Heart left ventricle (tissue), 16 donors: Measurements from ENCODE around the gene HPS3. TPM values are rescaled to one million over a fixed set of nuclear protein-coding genes. Genes with fewer than 3 reads are reported as not detected.
A peak's percentile ranks its signal among the peaks of the same experiment; 100 is the strongest.

Source experiments
- ATAC-seq, 4 donors: fragments of 200-7000 bp; cut with Tn5 transposase; one replicate each; pipeline ENCODE4 v1.9.1; 2020 to 2022; ENCODE audit warnings: moderate library complexity in 4 of 4, mild to moderate bottlenecking in 3 of 4, moderate number of reproducible peaks in 1 of 4
- DNase-seq, 5 donors: peaks; one replicate each; pipeline ENCODE4 v3.0.0-alpha.2; 2020
- H3K27ac ChIP-seq, 12 donors: fragments of 200-600 bp; sonication (generic) in 4 of 12; one replicate each; pipeline versions ENCODE4 v1.5.0 to v1.8.0; 2016 to 2022; ENCODE audit warnings: mild to moderate bottlenecking in 2 of 12
- H3K27me3 ChIP-seq, 9 donors: fragments of 200-600 bp; sonication (generic) in 2 of 9; one replicate each; pipeline versions ENCODE4 v1.5.1 to v1.8.0; 2016 to 2022; ENCODE audit warnings: mild to moderate bottlenecking in 3 of 9
- H3K36me3 ChIP-seq, 9 donors: fragments of 200-600 bp; sonication (generic) in 2 of 9; one replicate each; pipeline versions ENCODE4 v1.5.0 to v1.8.0; 2018 to 2022; ENCODE audit warnings: mild to moderate bottlenecking in 2 of 9
- H3K4me1 ChIP-seq, 12 donors: fragments of 200-600 bp; sonication (generic) in 4 of 12; one replicate each; pipeline versions ENCODE4 v1.5.0 to v1.8.0; 2016 to 2022; ENCODE audit warnings: mild to moderate bottlenecking in 3 of 12
- H3K4me3 ChIP-seq, 12 donors: fragments of 200-600 bp; sonication (generic) in 4 of 12; one replicate each; pipeline versions ENCODE4 v1.5.0 to v1.8.0; 2017 to 2022; ENCODE audit warnings: mild to moderate bottlenecking in 9 of 12, moderate library complexity in 4 of 12
- H3K9me3 ChIP-seq, 12 donors: fragments of 200-600 bp; sonication (generic) in 4 of 12; one replicate each; pipeline versions ENCODE4 v1.5.0 to v1.8.0; 2016 to 2022; ENCODE audit warnings: mild to moderate bottlenecking in 1 of 12
- POLR2A ChIP-seq, 2 donors: fragments of 450-650 bp; IDR thresholded peaks; one replicate each; pipeline ENCODE4 v1.6.1; 2017; ENCODE audit warnings: antibody characterized with exemption in 2 of 2, mild to moderate bottlenecking in 2 of 2, moderate library complexity in 2 of 2
- WGBS, 4 donors: extraction: QIAGEN DNeasy Blood & Tissue Kit in 2 of 4; methylation state at CpG; one replicate each; pipeline versions ENCODE4 v1.1.5 to v1.1.7; 2013 to 2018; 5-methylcytosine and 5-hydroxymethylcytosine counted together
- intact Hi-C, 10 donors: fragments of 100-400 bp; cut with DNase I; formaldehyde crosslinking; loops; one replicate each; pipeline versions ENCODE4 v1.11.1 to v1.14.2; 2022
- polyA plus RNA-seq, 2 donors: library from polyadenylated mRNA; stranded (reverse); fragments of 200-250 nt; gene quantifications; one replicate each; pipeline ENCODE4 v1.2.3, GENCODE V29; 2013
- total RNA-seq, 9 donors: library from RNA; depleted of rRNA in 2 of 9; stranded (reverse); fragments of >200 nt in 2 of 9; fragmentation: NEBNext Ultra II Directional in 3 of 9; extraction: Animal tissue kit (Norgen Biotek cat#: 25700) in 3 of 9; gene quantifications; one replicate each; pipeline versions ENCODE4 v1.1.0 to v1.2.4, GENCODE V29; 2016 to 2023
- TF ChIP-seq, protein P1 (sequence below), 12 donors: fragments of 200-600 bp; sonication (generic) in 4 of 12; IDR thresholded peaks; one replicate each; pipeline versions ENCODE4 v1.5.0 to v1.8.0; 2018 to 2022; ENCODE audit warnings: antibody characterized with exemption in 12 of 12, mild to moderate bottlenecking in 5 of 12
- donor health status: ischemic (EF 13 %, LVEDD 7.1; RV severe dilation, severe dysfunction).
- donor health status: healthy with polysubstance abuse.
- donor health status: DM: no; HTN: yes; CAD: no.
- donor health status: DM: no; HTN: no; CAD: no.
- donor health status: ischemic (EF 25% LVEDD 6.9; RV normal size, moderate dysfunction).
- donor health status: ischemic (EF 25% LVEDD 5.7; RV mildly dilated, moderate dysfunction).
- donor health status: healthy.
- donor health status: DM: yes; HTN: yes; CAD: no.
- donor health status: ischemic (EF 35%, LVEDD 5.7; RV mildly dilated, moderate dysfunction).
- donor health status: nonischemic (EF 11% LVEDD 7.7; RV severe dilation, severe dysfunction).
- donor health status: DM: yes; HTN: yes; CAD: no.
- donor health status: PGD.
- donor health status: ischemic (EF 29% LVEDD 5.4; RV normal size, mild dysfunction).
- donor health status: nonischemic (EF 23%, LVEDD 6.1; RV moderate dilation, normal function).

HPS3 gene
- total and polyA plus RNA-seq, 11 donors, result 3.0 to 15.6 (median 6.0) TPM

DNA sequence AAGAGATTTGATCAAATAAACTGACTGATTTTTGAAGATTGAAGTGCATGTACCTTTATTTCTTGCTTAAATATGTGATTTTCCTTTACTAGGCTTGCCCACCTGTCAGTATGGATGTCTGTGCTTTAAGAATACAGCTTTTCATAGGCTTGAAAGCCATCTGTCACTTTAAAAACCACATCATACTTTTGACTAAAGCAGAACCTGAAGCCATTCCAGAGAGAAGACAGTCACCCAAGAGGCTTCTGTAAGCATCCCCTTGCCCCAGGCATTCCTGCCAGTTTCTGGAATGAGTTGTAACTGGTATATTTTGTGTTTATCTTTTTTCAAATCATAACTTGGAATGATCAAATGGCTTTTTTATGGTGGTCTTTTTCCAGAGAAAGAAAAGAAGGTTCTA is 24.0 kb downstream of the HPS3 start:
- Histone ChIP-seq H3K4me1 (peaks cover 0 to 22% (median 4%) of the 10 kb centered on the region in 12 donors), H3K27ac (no peak overlapping the region), H3K4me3 (no peak overlapping the region), H3K36me3 (peaks cover 0 to 92% (median 52%) of the 10 kb centered on the region in 9 donors), H3K9me3 (no peaks in the 10 kb centered on the region), H3K27me3 (no peaks in the 10 kb centered on the region)
- ATAC-seq (no peak), DNase-seq (no peak)
- intact Hi-C loops, result no loop called here
- TF ChIP-seq, protein P1, sequence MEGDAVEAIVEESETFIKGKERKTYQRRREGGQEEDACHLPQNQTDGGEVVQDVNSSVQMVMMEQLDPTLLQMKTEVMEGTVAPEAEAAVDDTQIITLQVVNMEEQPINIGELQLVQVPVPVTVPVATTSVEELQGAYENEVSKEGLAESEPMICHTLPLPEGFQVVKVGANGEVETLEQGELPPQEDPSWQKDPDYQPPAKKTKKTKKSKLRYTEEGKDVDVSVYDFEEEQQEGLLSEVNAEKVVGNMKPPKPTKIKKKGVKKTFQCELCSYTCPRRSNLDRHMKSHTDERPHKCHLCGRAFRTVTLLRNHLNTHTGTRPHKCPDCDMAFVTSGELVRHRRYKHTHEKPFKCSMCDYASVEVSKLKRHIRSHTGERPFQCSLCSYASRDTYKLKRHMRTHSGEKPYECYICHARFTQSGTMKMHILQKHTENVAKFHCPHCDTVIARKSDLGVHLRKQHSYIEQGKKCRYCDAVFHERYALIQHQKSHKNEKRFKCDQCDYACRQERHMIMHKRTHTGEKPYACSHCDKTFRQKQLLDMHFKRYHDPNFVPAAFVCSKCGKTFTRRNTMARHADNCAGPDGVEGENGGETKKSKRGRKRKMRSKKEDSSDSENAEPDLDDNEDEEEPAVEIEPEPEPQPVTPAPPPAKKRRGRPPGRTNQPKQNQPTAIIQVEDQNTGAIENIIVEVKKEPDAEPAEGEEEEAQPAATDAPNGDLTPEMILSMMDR (IDR thresholded peaks at IDR 0.05), result no peak
- no peak for TF ChIP-seq POLR2A (IDR thresholded peaks at IDR 0.05)

DNA sequence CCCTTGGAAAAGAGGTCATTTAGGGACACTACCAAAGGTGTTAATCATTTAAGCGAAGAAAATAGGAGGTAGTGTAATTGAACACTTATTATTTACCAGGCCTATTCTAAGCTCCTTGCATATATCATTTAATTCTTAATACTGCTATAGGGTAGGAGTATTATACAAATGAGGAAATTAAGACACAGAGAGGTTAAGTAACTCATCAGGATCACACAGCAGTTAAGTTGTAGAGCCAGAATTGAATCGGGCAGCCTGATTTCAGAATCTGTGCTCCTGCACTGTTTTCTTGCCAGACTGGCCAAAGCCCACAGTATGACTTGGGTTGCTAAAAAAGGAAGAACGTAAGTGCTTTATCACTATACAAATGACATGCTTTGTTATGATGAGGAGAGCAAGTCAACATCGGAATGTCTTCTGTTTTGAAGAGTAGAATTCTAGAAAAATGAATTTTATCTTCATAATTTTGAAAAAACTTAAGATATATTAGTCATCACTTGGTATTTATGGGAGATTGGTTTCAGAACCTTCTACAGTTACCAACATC is 31.4 kb downstream of the HPS3 start:
- no peak for DNase-seq
- Histone ChIP-seq H3K4me3 (no peak overlapping the region), H3K9me3 (no peaks in the 10 kb centered on the region), H3K27me3 (no peaks in the 10 kb centered on the region), H3K36me3 (peaks cover 0 to 98% (median 89%) of the 10 kb centered on the region in 9 donors), H3K27ac (no peak overlapping the region), H3K4me1 (peaks cover 0 to 3% (median 0%) of the 10 kb centered on the region in 12 donors)
- intact Hi-C loops, result no loop called here
- WGBS, 4 donors, result 67 to 90% (median 76%) methylated on average over 4 of the region's 4 CpGs
- ATAC-seq, result no peak
- TF ChIP-seq POLR2A (IDR thresholded peaks at IDR 0.05), result no peak
- TF ChIP-seq, protein P1 (IDR thresholded peaks at IDR 0.05), result no peak

DNA sequence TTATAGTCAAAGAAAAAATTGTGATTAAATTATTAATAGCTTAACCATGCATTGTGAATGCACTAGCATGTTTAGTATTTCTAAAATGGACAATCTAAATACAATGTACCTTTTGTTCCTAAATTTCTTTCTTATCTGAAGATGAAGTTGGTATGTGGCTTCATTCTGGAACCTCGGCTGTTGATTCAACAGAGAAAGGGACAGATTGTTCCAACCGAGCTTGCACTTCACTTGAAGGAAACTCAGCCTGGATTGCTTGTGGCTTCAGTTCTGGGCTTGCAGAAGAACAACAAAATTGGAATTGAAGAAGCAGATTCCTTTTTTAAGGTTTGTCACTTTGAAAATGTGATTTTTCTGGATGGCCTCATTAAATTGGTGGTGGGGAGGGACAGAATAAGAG is 32.6 kb downstream of the HPS3 start:
- Histone ChIP-seq H3K36me3 (peaks cover 0 to 98% (median 90%) of the 10 kb centered on the region in 9 donors), H3K27me3 (no peaks in the 10 kb centered on the region)

DNA sequence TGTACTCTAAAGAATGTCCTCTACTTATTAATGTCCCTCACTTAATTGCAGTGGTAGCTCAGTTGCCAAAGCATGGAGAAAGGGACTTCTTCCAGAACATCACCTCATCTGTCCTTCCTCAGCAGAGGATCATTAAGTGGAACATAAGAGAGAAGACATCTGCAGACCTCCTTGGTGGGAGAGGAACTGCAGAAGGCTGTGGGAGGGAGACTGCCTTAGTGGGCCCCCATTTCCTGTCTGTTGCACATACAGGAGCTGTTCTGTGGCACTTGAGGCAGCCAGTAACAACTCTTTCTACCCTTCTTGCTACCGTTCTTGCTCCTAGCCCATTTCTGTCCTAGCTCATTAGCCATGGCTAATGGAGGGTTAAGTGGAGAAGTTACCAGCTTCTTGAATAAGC is 33.6 kb downstream of the HPS3 start:
- DNase-seq (no peak), ATAC-seq (no peak)
- H3K4me1 ChIP-seq, result peaks cover 0 to 3% (median 0%) of the 10 kb centered on the region in 12 donors
- no peaks in the 10 kb centered on the region for H3K9me3 ChIP-seq
- H3K4me3 ChIP-seq, result no peak overlapping the region
- intact Hi-C loops, result no loop called here
- TF ChIP-seq POLR2A (IDR thresholded peaks at IDR 0.05), result no peak
- TF ChIP-seq, protein P1 (IDR thresholded peaks at IDR 0.05), result no peak
- whole genome bisulfite sequencing, 4 donors, result 48 to 62% (median 52%) methylated on average over 1 of the region's 1 CpG
- H3K27me3 ChIP-seq, result no peaks in the 10 kb centered on the region
- H3K36me3 ChIP-seq, result peaks cover 0 to 98% (median 90%) of the 10 kb centered on the region in 9 donors
- peak overlapping the region in 1 of 12 donors; percentile 35 for H3K27ac ChIP-seq

More for the DNA sequence above, 32.6 kb downstream of the HPS3 start:
- ATAC-seq, result no peak
- no peak for TF ChIP-seq POLR2A (IDR thresholded peaks at IDR 0.05)
- TF ChIP-seq, protein P1 (IDR thresholded peaks at IDR 0.05), result no peak
- Histone ChIP-seq H3K27ac (peak overlapping the region in 2 of 12 donors; percentile 6 to 35), H3K9me3 (no peaks in the 10 kb centered on the region), H3K4me3 (peak overlapping the region in 1 of 12 donors; percentile 12), H3K4me1 (peaks cover 0 to 3% (median 0%) of the 10 kb centered on the region in 12 donors)
- intact Hi-C loops, result no loop called here
- DNase-seq, result no peak
- 75 to 89% (median 78%) methylated on average over 2 of the region's 2 CpGs for WGBS, 4 donors
